Testis (tissue), 2 donors: ENCODE results near the gene ZRANB3.

Experiments used
- POLR2A ChIP-seq: fragments of 450-650 bp; IDR thresholded peaks from one replicate; pipeline ENCODE4 v1.6.1; 2017; ENCODE audit warnings: antibody characterized with exemption, mild to moderate bottlenecking, moderate library complexity
- TF ChIP-seq, protein P1 (sequence below), 3 experiments: fragments of 450-650 bp in 2 of 3; fragments of 200-600 bp in 1 of 3; sonication (generic) in 1 of 3; IDR thresholded peaks; one replicate each; pipeline ENCODE4 v1.5.1; 2016 to 2019; ENCODE audit warnings: antibody characterized with exemption in 3 of 3, mild to moderate bottlenecking in 2 of 3, moderate library complexity in 1 of 3

DNA sequence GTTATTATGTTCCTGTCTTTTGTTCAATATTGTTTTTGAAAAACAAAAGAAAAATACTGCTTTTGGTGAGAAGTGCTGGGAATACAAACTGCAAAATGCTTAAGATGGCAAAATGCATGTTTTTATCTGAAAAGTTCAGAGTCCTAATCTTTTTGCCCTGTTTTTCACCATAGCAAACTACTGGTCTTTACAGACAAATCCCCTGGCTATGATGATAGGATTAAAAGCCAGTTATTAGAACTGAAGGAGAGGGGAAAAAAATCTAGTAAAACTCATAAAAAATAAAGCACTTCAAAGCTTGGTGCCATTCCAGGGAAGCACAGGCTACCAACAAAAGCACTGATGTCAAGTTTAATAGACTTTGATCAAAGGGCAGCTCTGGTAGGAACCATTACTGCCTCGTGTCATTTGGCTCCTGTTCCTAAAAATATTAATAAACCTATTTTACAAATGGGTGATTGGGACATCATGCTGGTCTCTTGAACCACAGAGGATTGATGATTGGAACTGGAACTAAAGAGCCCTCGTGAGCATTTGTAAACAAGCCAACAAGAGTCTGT is 284.2 kb downstream of the ZRANB3 start:
- no peak for TF ChIP-seq POLR2A
- TF ChIP-seq, protein P1, sequence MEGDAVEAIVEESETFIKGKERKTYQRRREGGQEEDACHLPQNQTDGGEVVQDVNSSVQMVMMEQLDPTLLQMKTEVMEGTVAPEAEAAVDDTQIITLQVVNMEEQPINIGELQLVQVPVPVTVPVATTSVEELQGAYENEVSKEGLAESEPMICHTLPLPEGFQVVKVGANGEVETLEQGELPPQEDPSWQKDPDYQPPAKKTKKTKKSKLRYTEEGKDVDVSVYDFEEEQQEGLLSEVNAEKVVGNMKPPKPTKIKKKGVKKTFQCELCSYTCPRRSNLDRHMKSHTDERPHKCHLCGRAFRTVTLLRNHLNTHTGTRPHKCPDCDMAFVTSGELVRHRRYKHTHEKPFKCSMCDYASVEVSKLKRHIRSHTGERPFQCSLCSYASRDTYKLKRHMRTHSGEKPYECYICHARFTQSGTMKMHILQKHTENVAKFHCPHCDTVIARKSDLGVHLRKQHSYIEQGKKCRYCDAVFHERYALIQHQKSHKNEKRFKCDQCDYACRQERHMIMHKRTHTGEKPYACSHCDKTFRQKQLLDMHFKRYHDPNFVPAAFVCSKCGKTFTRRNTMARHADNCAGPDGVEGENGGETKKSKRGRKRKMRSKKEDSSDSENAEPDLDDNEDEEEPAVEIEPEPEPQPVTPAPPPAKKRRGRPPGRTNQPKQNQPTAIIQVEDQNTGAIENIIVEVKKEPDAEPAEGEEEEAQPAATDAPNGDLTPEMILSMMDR (IDR thresholded peaks at IDR 0.05) = no peak
